ENCODE measurements around the gene CRLF2. TPM values are rescaled to one million over a fixed set of nuclear protein-coding genes. Genes with fewer than 3 reads are reported as not detected.
"Not testable (repeated sequence)": the region's sequence is repeated elsewhere in the genome, so short reads cannot be mapped to it uniquely, and the experiment has no call there.

Gene CRLF2
- total RNA-seq, 3 donors from 2014 or later: 0.31 to 0.63 TPM; not detected in 1

- intact Hi-C loops (cut with DNase I, micrococcal nuclease): no loop called here
- DNase-seq (peak in 1 of 3 donors; percentile 42), ATAC-seq (peak; percentile 23)
- no peaks in the 10 kb centered on the region for H3K4me1 ChIP-seq (ENCODE audit: low read depth)
- no peaks in the 10 kb centered on the region for H3K9me3 ChIP-seq
- no peak for TF ChIP-seq CTCF (IDR thresholded peaks at IDR 0.05)
- H3K36me3 ChIP-seq (ENCODE audit: low read depth): no peaks in the 10 kb centered on the region
- H3K4me3 ChIP-seq: no peak overlapping the region
These were observed 36.0 kb upstream of the CRLF2 start for GRCh38 chrX:1248331-1249061.

GRCh38 chrX:1246816-1247215 is 34.4 kb upstream of the CRLF2 start:
- intact Hi-C loops (cut with DNase I, micrococcal nuclease): no loop called here
- Histone ChIP-seq H3K9me3 (no peaks in the 10 kb centered on the region), H3K4me3 (no peak overlapping the region), H3K36me3 (ENCODE audit: low read depth) (no peaks in the 10 kb centered on the region), H3K4me1 (ENCODE audit: low read depth) (no peaks in the 10 kb centered on the region)
- peak; percentile 84 for ATAC-seq
- peak; percentile 67 to 81 (median 76) for DNase-seq
- TF ChIP-seq CTCF (IDR thresholded peaks at IDR 0.05): peak; percentile 73

GRCh38 chrX:1244164-1245076 is 32.0 kb upstream of the CRLF2 start:
- no peak overlapping the region for H3K4me3 ChIP-seq
- no peak for ATAC-seq
- intact Hi-C loops (cut with DNase I, micrococcal nuclease): no loop called here
- H3K9me3 ChIP-seq: no peaks in the 10 kb centered on the region
- DNase-seq: no peak
- H3K36me3 ChIP-seq (ENCODE audit: low read depth): no peaks in the 10 kb centered on the region
- no peaks in the 10 kb centered on the region for H3K4me1 ChIP-seq (ENCODE audit: low read depth)
- no peak for TF ChIP-seq CTCF (IDR thresholded peaks at IDR 0.05)

- ATAC-seq: no peak
These were observed 30.5 kb upstream of the CRLF2 start for GRCh38 chrX:1242891-1243402.

GRCh38 chrX:1240551-1240950 is 28.1 kb upstream of the CRLF2 start:
- intact Hi-C loops (cut with DNase I, micrococcal nuclease); H3K4me3 ChIP-seq: not testable (repeated sequence)

More at GRCh38 chrX:1242891-1243402, 30.5 kb upstream of the CRLF2 start:
- intact Hi-C loops (cut with DNase I, micrococcal nuclease): no loop called here
- DNase-seq: no peak
- no peak overlapping the region for H3K4me3 ChIP-seq
- TF ChIP-seq CTCF (IDR thresholded peaks at IDR 0.05): no peak
- H3K4me1 ChIP-seq (ENCODE audit: low read depth): no peaks in the 10 kb centered on the region
- H3K36me3 ChIP-seq (ENCODE audit: low read depth): no peaks in the 10 kb centered on the region
- no peaks in the 10 kb centered on the region for H3K9me3 ChIP-seq

More at GRCh38 chrX:1240551-1240950, 28.1 kb upstream of the CRLF2 start:
- not testable (repeated sequence) for DNase-seq; H3K9me3 ChIP-seq; H3K36me3 ChIP-seq (ENCODE audit: low read depth); ATAC-seq; H3K4me1 ChIP-seq (ENCODE audit: low read depth)

Measured in mucosa of descending colon (tissue), 3 donors.